GM18951 (cell line): Measurements from ENCODE around the gene INKA1.

Source experiments
- POLR2A ChIP-seq: IDR thresholded peaks from 4 replicates; pipeline ENCODE4 v1.6.1; 2011; ENCODE audit warnings: mild to moderate bottlenecking; ENCODE audit not compliant: insufficient read length, insufficient read depth; ENCODE audit errors: extremely low read depth
- in situ Hi-C: fragments of 300-500 bp; cut with MboI; formaldehyde crosslinking; loops from one replicate; pipeline ENCODE4 v1.12.0; 2022; ENCODE audit warnings: low sequenced_read_pairs, mixed read lengths, inconsistent platforms; ENCODE audit not compliant: unreplicated experiment

INKA1 gene

GRCh38 chr3:49792371-49793150 lies 10.5 kb upstream of the INKA1 start:
- in situ Hi-C loops: no loop called here
- TF ChIP-seq POLR2A: no peak

GRCh38 chr3:49793486-49794085 lies 9.5 kb upstream of the INKA1 start:
- no peak for TF ChIP-seq POLR2A
- in situ Hi-C loops: no loop called here

DNA sequence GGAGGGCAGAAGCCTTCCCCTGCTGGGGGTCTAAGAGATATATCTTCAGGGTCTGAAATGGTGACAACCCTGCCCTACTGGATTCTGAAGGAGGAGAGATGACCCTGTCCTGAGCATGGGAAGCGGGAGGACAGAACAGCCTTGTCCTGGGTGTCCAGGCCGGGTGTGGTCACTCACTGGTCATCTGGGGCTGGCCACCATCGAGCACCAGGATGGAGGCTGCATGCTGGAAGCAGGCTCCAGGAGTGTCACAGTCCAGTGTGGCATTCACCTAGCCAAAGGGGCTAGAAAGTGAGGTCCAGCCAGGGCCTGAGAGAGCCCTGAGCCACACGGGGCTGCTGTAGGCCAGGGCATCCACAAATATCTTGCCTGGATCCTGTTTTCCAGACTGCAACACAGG lies 8.6 kb upstream of the INKA1 start:
- in situ Hi-C loops: no loop called here
- TF ChIP-seq POLR2A: no peak

- TF ChIP-seq POLR2A: no peak
- in situ Hi-C loops: no loop called here
These were observed 7.8 kb upstream of the INKA1 start for GRCh38 chr3:49794926-49795905.

GRCh38 chr3:49799105-49799504 lies 4.0 kb upstream of the INKA1 start:
- TF ChIP-seq POLR2A: no peak
- in situ Hi-C loops: no loop called here

DNA sequence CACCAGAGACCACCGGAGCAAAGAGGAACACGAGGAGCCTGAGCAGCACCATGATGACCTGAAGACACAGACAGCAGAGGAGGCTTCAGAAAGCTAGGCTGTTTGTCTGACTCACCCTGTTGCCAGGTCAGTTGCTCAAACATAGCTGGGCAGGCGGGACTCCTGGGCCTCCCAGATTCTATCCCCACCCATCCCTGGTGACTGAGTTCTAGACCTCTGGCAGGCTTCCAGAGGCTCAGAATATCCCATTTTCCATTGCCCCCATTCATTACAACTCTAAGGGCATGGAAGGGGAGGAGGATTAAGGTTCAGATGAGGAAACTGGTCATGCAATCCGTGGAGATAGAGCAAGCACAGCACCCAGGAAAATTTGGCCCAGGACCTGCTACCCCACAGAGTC lies 3.3 kb upstream of the INKA1 start, which contains the start of gene CDHR4:
Gene CDHR4 (minus strand): TSS at position 113 of the 400 bp plus-strand sequence. CDS start 61 bp downstream, at position 52.
- no peak for TF ChIP-seq POLR2A
- in situ Hi-C loops: no loop called here

GRCh38 chr3:49801160-49801559 lies 1.9 kb upstream of the INKA1 start:
- TF ChIP-seq POLR2A: no peak
- in situ Hi-C loops: no loop called here

- in situ Hi-C loops: no loop called here
- peak; percentile 6 for TF ChIP-seq POLR2A
These were observed 542 bp downstream of the INKA1 start for GRCh38 chr3:49803465-49804140.

DNA sequence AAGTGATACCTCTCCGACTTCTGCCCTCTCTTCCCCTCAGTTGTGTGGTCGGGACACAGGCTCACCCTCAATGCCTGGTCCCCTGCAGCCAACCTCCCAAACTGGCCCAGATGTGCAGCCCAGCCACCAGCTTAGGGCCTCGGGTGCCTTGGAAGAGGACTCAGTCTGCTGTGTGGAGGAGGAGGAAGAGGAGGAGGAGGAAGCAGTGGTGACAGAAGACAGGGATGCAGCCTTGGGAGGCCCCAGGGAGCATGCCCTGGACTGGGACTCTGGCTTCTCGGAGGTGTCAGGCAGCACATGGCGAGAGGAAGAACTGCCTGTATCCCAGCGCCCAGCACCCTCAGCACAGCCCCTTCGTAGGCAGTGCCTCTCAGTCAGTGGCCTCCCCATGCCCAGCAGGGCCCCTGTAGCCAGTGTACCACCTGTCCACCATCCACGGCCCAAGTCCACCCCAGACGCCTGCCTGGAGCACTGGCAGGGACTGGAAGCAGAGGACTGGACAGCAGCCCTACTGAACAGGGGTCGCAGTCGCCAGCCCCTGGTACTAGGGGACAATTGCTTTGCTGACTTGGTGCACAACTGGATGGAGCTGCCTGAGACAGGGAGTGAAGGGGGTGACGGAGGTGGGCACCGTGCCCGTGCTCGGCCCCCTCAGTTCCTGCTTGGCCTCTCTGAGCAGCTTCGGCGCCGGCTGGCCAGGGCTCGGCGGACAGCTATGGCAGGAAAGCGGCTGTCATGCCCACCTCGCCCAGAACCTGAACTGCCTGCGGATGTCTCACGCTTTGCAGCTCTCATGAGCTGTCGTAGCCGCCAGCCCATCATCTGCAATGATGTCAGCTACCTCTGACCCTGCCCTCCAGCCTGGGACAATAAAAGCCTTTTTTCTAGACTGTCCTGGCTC lies 1.3 kb downstream of the INKA1 start:
- in situ Hi-C loops: no loop called here

DNA sequence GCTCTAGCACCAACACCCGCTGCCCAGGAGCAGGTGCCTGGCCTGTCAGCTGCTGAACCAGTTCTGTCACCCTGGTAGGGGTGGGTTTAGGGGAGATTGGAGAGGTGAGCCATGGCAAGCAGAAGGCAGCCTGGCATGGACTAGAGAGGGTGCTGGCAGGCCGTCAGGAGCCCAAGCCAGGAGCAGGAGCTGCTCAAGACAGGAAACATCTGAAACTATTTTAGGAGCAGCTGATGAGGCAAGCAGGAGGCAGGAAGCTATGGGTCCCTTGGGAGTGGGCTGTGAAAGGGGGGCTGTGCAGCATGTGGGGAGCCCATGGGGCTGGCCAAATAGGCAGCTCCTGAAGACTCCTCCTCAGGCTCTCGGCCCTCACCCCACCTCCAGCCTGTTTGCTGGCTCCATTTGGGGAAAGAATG lies 2.3 kb downstream of the INKA1 start:
- no peak for TF ChIP-seq POLR2A
- in situ Hi-C loops: no loop called here

More for the DNA sequence above, 1.3 kb downstream of the INKA1 start:
- no peak for TF ChIP-seq POLR2A

GRCh38 chr3:49805897-49806701 lies 3.0 kb downstream of the INKA1 start:
- peak; percentile 40 for TF ChIP-seq POLR2A
- in situ Hi-C loops: no loop called here

DNA sequence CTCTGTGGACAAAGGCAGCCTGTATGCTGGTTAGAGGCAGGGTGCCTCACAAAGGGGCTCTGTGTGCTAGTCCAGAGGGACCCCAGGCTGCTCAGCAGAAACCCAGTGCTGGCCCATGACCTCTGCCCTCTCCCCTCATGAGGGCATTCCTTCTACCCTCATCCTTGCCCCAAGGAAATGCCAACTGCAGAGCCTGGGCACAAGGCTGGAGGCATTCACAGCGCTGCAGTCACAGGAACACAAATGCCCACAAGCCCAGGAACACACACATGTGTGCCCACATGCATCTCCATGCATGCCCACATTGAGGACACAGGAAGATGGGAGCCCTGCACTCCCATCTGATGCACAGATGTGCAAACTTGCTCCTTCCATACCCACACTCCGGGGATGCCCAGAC lies 3.8 kb downstream of the INKA1 start:
- TF ChIP-seq POLR2A: no peak
- in situ Hi-C loops: no loop called here
